Endothelial cell of umbilical vein (primary cell): ENCODE results near the gene AZU1. TPM values are rescaled to one million over a fixed set of nuclear protein-coding genes. Genes with fewer than 3 reads are reported as not detected.

ENCODE experiments used
- BruUV-seq: library from RNA; stranded (reverse); fragments of 400-500 nt; replicated peaks from 2 replicates; lab custom pipeline; 2021; lab: Mats Ljungman, UMichigan
- CTCF ChIA-PET: fragments of 300-600, 350-600 bp; sonication (Branson Sonifier 250); formaldehyde crosslinking; loops from one replicate; lab custom pipeline; 2021; ENCODE audit warnings: antibody characterized with exemption, inconsistent platforms; lab: Charles Lee
- POLR2A ChIA-PET: fragments of 300-600, 350-600 bp; sonication (Branson Sonifier 250); formaldehyde crosslinking; loops from one replicate; lab custom pipeline; 2021; ENCODE audit warnings: antibody characterized with exemption, inconsistent platforms; lab: Charles Lee
- DNase-seq: peaks from one replicate; pipeline ENCODE4 v3.0.0-alpha.2; 2011; ENCODE audit warnings: low read depth, low spot score
- FAIRE-seq: peaks from 2 replicates; lab custom pipeline; 2011; peaks lifted over from hg19 to GRCh38; lab: Jason Lieb, UNC
- H2AFZ ChIP-seq: 2 replicates; pipeline ENCODE4 v1.6.0; 2012; ENCODE audit warnings: low read depth, low read length, control low read depth, inconsistent platforms
- H3K27ac ChIP-seq: 2 replicates; pipeline ENCODE4 v1.5.1; 2011; ENCODE audit warnings: low read depth, mild to moderate bottlenecking, control low read depth, low read length, moderate library complexity; ENCODE audit not compliant: insufficient read depth
- H3K27me3 ChIP-seq, 2 experiments: 2 replicates each; pipeline versions ENCODE4 v1.6.0 to v1.6.1; 2011; ENCODE audit warnings: low read length in 2 of 2, mixed read lengths in 1 of 2; ENCODE audit not compliant: control insufficient read depth in 2 of 2, insufficient read depth in 2 of 2
- H3K36me3 ChIP-seq, 2 experiments: 2 replicates in 1 of 2; 3 replicates in 1 of 2; pipeline ENCODE4 v1.5.1; 2011; ENCODE audit warnings: low read length in 2 of 2, mild to moderate bottlenecking in 1 of 2, moderate library complexity in 1 of 2; ENCODE audit not compliant: control insufficient read depth in 2 of 2, insufficient read depth in 2 of 2; ENCODE audit errors: extremely low read depth in 1 of 2
- H3K4me1 ChIP-seq: 3 replicates; pipeline ENCODE4 v1.5.1; 2011; ENCODE audit warnings: mild to moderate bottlenecking, low read length; ENCODE audit not compliant: control insufficient read depth, insufficient read depth; ENCODE audit errors: extremely low read depth
- H3K4me2 ChIP-seq: 2 replicates; pipeline ENCODE4 v1.6.1; 2011; ENCODE audit warnings: low read length, control low read depth, mixed read lengths; ENCODE audit not compliant: insufficient read depth
- H3K4me3 ChIP-seq, 3 experiments: fragments of 200-600 bp in 1 of 3; sonication (generic), shearing (Covaris generic) in 1 of 3; replicated peaks in 1 of 3; 2 replicates each; pipeline ENCODE4 v1.5.1; 2011 to 2016; ENCODE audit warnings: control low read depth in 3 of 3, low read length in 3 of 3, mild to moderate bottlenecking in 2 of 3, inconsistent platforms in 1 of 3, low read depth in 1 of 3, moderate library complexity in 1 of 3; ENCODE audit not compliant: insufficient read depth in 1 of 3
- H3K79me2 ChIP-seq: 2 replicates; pipeline ENCODE4 v1.6.0; 2012; ENCODE audit warnings: low read length, inconsistent platforms; ENCODE audit not compliant: control insufficient read depth, insufficient read depth
- H3K9ac ChIP-seq: replicated peaks from 2 replicates; pipeline ENCODE3; 2011; ENCODE audit warnings: low read length, control low read depth; ENCODE audit not compliant: insufficient read depth; ENCODE audit errors: extremely low read depth
- H3K9me1 ChIP-seq: replicated peaks from 3 replicates; pipeline ENCODE4 v1.6.0; 2011; ENCODE audit warnings: mild to moderate bottlenecking, low read length; ENCODE audit not compliant: control insufficient read depth, insufficient read depth; ENCODE audit errors: extremely low read depth
- H3K9me3 ChIP-seq: replicated peaks from 2 replicates; pipeline ENCODE4 v1.5.1; 2012; ENCODE audit warnings: low read length, inconsistent platforms; ENCODE audit not compliant: control insufficient read depth, insufficient read depth
- H4K20me1 ChIP-seq: replicated peaks from 2 replicates; pipeline ENCODE3; 2011; ENCODE audit warnings: mild to moderate bottlenecking, low read length; ENCODE audit not compliant: control insufficient read depth, insufficient read depth; ENCODE audit errors: extremely low read depth
- EZH2 ChIP-seq: IDR thresholded peaks from 2 replicates; pipeline ENCODE4 v1.6.1; 2012; ENCODE audit warnings: borderline replicate concordance, low read depth, mild to moderate bottlenecking, moderate library complexity, low read length, inconsistent platforms; ENCODE audit not compliant: severe bottlenecking
- FOS ChIP-seq: IDR thresholded peaks from 2 replicates; pipeline ENCODE4 v1.6.1; 2011; ENCODE audit warnings: mild to moderate bottlenecking, low read length, moderate library complexity, borderline replicate concordance; ENCODE audit not compliant: insufficient read depth
- GATA2 ChIP-seq: IDR thresholded peaks from 2 replicates; pipeline ENCODE4 v1.7.0; 2011; ENCODE audit warnings: low read depth, mild to moderate bottlenecking, moderate library complexity, mixed read lengths, low read length; ENCODE audit not compliant: insufficient read length, insufficient read depth
- JUN ChIP-seq: IDR thresholded peaks from 2 replicates; pipeline ENCODE4 v1.6.1; 2011; ENCODE audit warnings: borderline replicate concordance, low read depth; ENCODE audit not compliant: insufficient read length, insufficient read depth
- MYC ChIP-seq: IDR thresholded peaks from one replicate; pipeline ENCODE4 v1.6.1; 2011; ENCODE audit warnings: mild to moderate bottlenecking, low read depth, low read length
- POLR2A ChIP-seq: IDR thresholded peaks from 2 replicates; pipeline ENCODE4 v1.6.1; 2012; ENCODE audit warnings: low read depth, mild to moderate bottlenecking, control low read depth, low read length
- POLR2AphosphoS5 ChIP-seq: IDR thresholded peaks from 2 replicates; pipeline ENCODE4 v1.6.1; 2012; ENCODE audit warnings: low read depth, mild to moderate bottlenecking, control low read depth, low read length, moderate library complexity; ENCODE audit not compliant: insufficient read depth
- dilution Hi-C: fragments of 300-500 bp; cut with MboI; formaldehyde crosslinking; loops from one replicate; pipeline ENCODE4 v1.15.0; 2019; ENCODE audit warnings: low sequenced_read_pairs; ENCODE audit not compliant: extremely low pct_ligation_motif_present
- intact Hi-C: fragments of 100-400 bp; cut with micrococcal nuclease; formaldehyde crosslinking; loops from one replicate; pipeline ENCODE4 v1.10.0; 2022
- polyA plus RNA-seq, 4 experiments: library from polyadenylated mRNA; depleted of rRNA in 3 of 4; stranded (reverse) in 3 of 4; unstranded in 1 of 4; fragments of >200 nt; gene quantifications; 2 replicates each; pipeline versions ENCODE4 v1.2.1 to v1.2.3, GENCODE V29; 2011 to 2012; ENCODE audit warnings: missing spikeins in 1 of 4
- total RNA-seq: library from RNA; stranded (reverse); gene quantifications from 2 replicates; pipeline ENCODE4 v1.2.3, GENCODE V29; 2021
- TF ChIP-seq, protein P1 (sequence below): IDR thresholded peaks from 2 replicates; pipeline ENCODE4 v1.6.1; 2011; ENCODE audit not compliant: insufficient read depth, insufficient read length
- TF ChIP-seq, protein P2 (sequence below), 2 donors: IDR thresholded peaks; 1 replicate in 1 of 2; 2 replicates in 1 of 2; pipeline ENCODE4 v1.5.1; 2011; ENCODE audit warnings: low read length in 2 of 2, mild to moderate bottlenecking in 2 of 2, moderate library complexity in 2 of 2, control low read depth in 1 of 2, inconsistent platforms in 1 of 2, low read depth in 1 of 2; ENCODE audit not compliant: insufficient read depth in 1 of 2; ENCODE audit errors: extremely low read depth in 1 of 2

AZU1 gene
- total and polyA plus RNA-seq, 2 donors (not counting 3 experiments of a cell fraction or from before 2014, with no cell fraction given), result 0.12 TPM; not detected in 1

- CTCF ChIA-PET, result interaction anchor here (1.0 kb wide), 2 partner anchors 9 to 12 kb away, joined by 3 to 4 read pairs; no protein-coding TSS in a partner anchor
- Histone ChIP-seq H3K4me1 (no peaks in the 10 kb centered on the region), H3K36me3 (peaks cover 37 to 42% of the 10 kb centered on the region in 2 experiments), H3K9me3 (no peaks in the 10 kb centered on the region), H3K4me2 (no peak overlapping the region), H3K27ac (no peak overlapping the region), H3K4me3 (no peak overlapping the region), H3K27me3 (no peaks in the 10 kb centered on the region), H3K9me1 (no peaks in the 10 kb centered on the region), H2AFZ (no peak overlapping the region), H4K20me1 (peaks cover 3% of the 10 kb centered on the region), H3K9ac (no peak overlapping the region), H3K79me2 (peaks cover 32% of the 10 kb centered on the region)
- DNase-seq, result no peak
- POLR2A ChIA-PET, result no interaction called here
- FAIRE-seq, result no peak
- dilution Hi-C loops, result no loop called here
- TF ChIP-seq POLR2A (no peak), EZH2 (no peak), FOS (no peak), GATA2 (no peak), JUN (no peak), MYC (no peak), POLR2AphosphoS5 (no peak)
- TF ChIP-seq, protein P1, sequence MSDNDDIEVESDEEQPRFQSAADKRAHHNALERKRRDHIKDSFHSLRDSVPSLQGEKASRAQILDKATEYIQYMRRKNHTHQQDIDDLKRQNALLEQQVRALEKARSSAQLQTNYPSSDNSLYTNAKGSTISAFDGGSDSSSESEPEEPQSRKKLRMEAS, result no peak
- TF ChIP-seq, protein P2, sequence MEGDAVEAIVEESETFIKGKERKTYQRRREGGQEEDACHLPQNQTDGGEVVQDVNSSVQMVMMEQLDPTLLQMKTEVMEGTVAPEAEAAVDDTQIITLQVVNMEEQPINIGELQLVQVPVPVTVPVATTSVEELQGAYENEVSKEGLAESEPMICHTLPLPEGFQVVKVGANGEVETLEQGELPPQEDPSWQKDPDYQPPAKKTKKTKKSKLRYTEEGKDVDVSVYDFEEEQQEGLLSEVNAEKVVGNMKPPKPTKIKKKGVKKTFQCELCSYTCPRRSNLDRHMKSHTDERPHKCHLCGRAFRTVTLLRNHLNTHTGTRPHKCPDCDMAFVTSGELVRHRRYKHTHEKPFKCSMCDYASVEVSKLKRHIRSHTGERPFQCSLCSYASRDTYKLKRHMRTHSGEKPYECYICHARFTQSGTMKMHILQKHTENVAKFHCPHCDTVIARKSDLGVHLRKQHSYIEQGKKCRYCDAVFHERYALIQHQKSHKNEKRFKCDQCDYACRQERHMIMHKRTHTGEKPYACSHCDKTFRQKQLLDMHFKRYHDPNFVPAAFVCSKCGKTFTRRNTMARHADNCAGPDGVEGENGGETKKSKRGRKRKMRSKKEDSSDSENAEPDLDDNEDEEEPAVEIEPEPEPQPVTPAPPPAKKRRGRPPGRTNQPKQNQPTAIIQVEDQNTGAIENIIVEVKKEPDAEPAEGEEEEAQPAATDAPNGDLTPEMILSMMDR (IDR thresholded peaks at IDR 0.05; ENCODE audit: extremely low read depth in 1 of 2, insufficient read depth in 1 of 2, low read depth in 1 of 2, low read length in 2 of 2), result no peak
- BruUV-seq, result TSS peak; percentile 51
- intact Hi-C loops, result no loop called here
Measured at GRCh38 chr19:811506-812048, 16.1 kb upstream of the AZU1 start.
